Left lung (tissue), 10 donors: ENCODE results near the gene ANO3. TPM values are rescaled to one million over a fixed set of nuclear protein-coding genes. Genes with fewer than 3 reads are reported as not detected.

Experiments
- ATAC-seq: fragments of 200-7000 bp; cut with Tn5 transposase; one replicate; pipeline ENCODE4 v1.9.1; 2020; ENCODE audit warnings: moderate library complexity
- DNase-seq, 4 donors: peaks; one replicate each; pipeline ENCODE4 v3.0.0-alpha.2; 2013 to 2020
- H3K27ac ChIP-seq, 2 donors: fragments of 200-600 bp; sonication (generic) in 1 of 2; one replicate each; pipeline versions ENCODE4 v1.5.0 to v1.8.0; 2020 to 2021
- H3K27me3 ChIP-seq, 2 donors: fragments of 200-600 bp; sonication (generic) in 1 of 2; one replicate each; pipeline versions ENCODE4 v1.5.0 to v1.8.0; 2020 to 2021
- H3K36me3 ChIP-seq, 2 donors: fragments of 200-600 bp; sonication (generic) in 1 of 2; one replicate each; pipeline versions ENCODE4 v1.5.0 to v1.8.0; 2020 to 2021
- H3K4me1 ChIP-seq, 2 donors: fragments of 200-600 bp; one replicate each; pipeline ENCODE4 v1.8.0; 2021
- H3K4me3 ChIP-seq, 2 donors: fragments of 200-600 bp; sonication (generic) in 1 of 2; one replicate each; pipeline versions ENCODE4 v1.5.0 to v1.8.0; 2020 to 2021; ENCODE audit warnings: mild to moderate bottlenecking in 1 of 2
- H3K9me3 ChIP-seq, 2 donors: fragments of 200-600 bp; sonication (generic) in 1 of 2; one replicate each; pipeline versions ENCODE4 v1.5.0 to v1.8.0; 2020 to 2021
- intact Hi-C, 2 donors: fragments of 100-400 bp; cut with DNase I; formaldehyde crosslinking; loops; one replicate each; pipeline versions ENCODE4 v1.11.2 to v1.14.2; 2022
- polyA plus RNA-seq, 6 donors: library from polyadenylated mRNA; unstranded; fragments of 120-200 nt; gene quantifications; one replicate each; pipeline ENCODE4 v1.2.1, GENCODE V29; 2013; ENCODE audit not compliant: insufficient read length in 6 of 6
- total RNA-seq, 2 donors: library from RNA; stranded (reverse); fragmentation: NEBNext Ultra II Directional; extraction: Animal tissue kit (Norgen Biotek cat#: 25700); gene quantifications; one replicate each; pipeline ENCODE4 v1.2.1, GENCODE V29; 2021
- TF ChIP-seq, protein P1 (sequence below), 2 donors: fragments of 200-600 bp; sonication (generic) in 1 of 2; IDR thresholded peaks; one replicate each; pipeline versions ENCODE4 v1.5.0 to v1.8.0; 2021; ENCODE audit warnings: antibody characterized with exemption in 2 of 2
- donor health status: DM: no; HTN: yes; CAD: no.
- donor health status: DM: no; HTN: no; CAD: no.

The ANO3 gene
- total and polyA plus RNA-seq, 8 donors: 0.31 to 1.4 (median 0.56) TPM

DNA sequence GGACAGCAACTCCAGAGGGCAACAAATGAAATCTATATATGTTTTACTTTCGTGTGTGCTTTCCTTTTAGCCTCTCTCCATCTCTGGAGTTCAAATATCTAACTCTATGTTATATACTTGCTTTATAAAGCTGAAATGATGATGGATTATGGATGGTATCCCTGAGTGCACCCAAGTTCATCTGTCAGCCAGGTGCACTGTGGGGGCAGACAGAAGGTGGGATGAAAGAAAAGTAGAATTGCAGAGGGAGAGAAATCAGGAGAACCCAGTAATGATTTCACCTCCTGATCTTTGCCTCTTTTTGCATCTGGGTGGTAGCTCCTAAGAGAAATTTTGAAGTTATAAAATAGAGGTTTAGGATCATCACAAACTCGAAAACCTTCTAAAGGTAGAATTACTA lies 237.7 kb downstream of the ANO3 start:
- H3K9me3 ChIP-seq: no peaks in the 10 kb centered on the region
- H3K36me3 ChIP-seq: no peaks in the 10 kb centered on the region
- TF ChIP-seq, protein P1, sequence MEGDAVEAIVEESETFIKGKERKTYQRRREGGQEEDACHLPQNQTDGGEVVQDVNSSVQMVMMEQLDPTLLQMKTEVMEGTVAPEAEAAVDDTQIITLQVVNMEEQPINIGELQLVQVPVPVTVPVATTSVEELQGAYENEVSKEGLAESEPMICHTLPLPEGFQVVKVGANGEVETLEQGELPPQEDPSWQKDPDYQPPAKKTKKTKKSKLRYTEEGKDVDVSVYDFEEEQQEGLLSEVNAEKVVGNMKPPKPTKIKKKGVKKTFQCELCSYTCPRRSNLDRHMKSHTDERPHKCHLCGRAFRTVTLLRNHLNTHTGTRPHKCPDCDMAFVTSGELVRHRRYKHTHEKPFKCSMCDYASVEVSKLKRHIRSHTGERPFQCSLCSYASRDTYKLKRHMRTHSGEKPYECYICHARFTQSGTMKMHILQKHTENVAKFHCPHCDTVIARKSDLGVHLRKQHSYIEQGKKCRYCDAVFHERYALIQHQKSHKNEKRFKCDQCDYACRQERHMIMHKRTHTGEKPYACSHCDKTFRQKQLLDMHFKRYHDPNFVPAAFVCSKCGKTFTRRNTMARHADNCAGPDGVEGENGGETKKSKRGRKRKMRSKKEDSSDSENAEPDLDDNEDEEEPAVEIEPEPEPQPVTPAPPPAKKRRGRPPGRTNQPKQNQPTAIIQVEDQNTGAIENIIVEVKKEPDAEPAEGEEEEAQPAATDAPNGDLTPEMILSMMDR (IDR thresholded peaks at IDR 0.05): no peak
- no peak overlapping the region for H3K27ac ChIP-seq
- no peaks in the 10 kb centered on the region for H3K4me1 ChIP-seq
- intact Hi-C loops: no loop called here
- H3K4me3 ChIP-seq: no peak overlapping the region
- no peak for DNase-seq
- no peaks in the 10 kb centered on the region for H3K27me3 ChIP-seq
- no peak for ATAC-seq

DNA sequence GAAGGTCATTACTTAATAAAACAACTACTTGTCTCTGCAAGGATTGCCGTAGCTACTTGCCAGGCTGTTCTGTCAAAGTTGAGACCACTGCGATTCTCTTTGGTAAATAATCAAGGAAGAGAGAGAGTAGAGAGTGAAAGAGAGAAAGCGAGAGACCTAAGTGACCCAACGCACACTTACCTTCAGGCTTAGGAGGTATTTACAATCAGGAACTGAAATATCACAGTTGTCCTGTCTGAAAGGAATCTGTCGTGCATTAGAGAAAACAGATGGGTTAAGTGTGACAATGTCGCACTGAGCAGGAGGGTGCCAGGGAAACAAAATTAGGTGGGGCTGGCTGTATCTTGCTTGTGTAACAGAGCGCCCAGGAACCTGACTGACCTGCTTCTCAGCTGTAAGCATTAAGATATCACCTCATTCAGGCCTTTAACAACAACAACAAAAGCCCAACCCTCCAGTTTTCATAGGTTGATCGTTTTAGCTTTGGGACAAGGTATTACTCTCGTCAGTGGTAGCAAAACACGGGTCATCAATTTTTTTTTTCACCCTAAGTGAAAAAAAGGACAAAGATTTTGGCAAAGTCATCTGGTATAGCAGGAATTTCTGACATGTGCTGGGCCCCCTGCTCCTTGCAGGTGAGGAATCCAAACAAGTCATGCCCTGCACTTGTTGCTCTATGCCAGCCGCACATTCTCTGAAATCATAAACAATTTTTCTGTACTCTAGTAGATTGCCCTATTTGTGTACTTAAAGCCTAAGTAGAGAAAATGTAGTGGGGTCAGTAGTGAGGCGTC lies 240.1 kb downstream of the ANO3 start, which contains the start of gene MUC15:
MUC15 (minus strand) TSS at position 403 of the 794 bp plus-strand sequence. CDS start 5,169 bp downstream, outside the sequence.
- no peak within 1 kb of the TSS for H3K4me3 ChIP-seq
- DNase-seq (no peak), ATAC-seq (peak; percentile 71)
- intact Hi-C loops: no loop called here
- peak within 1 kb of the TSS; percentile 18 to 68 for H3K27ac ChIP-seq
- no peaks in the 10 kb centered on the region for H3K36me3 ChIP-seq
- no peaks in the 10 kb centered on the region for H3K4me1 ChIP-seq
- TF ChIP-seq, protein P1 (IDR thresholded peaks at IDR 0.05): no peak
- H3K27me3 ChIP-seq: no peaks in the 10 kb centered on the region
- no peaks in the 10 kb centered on the region for H3K9me3 ChIP-seq

DNA sequence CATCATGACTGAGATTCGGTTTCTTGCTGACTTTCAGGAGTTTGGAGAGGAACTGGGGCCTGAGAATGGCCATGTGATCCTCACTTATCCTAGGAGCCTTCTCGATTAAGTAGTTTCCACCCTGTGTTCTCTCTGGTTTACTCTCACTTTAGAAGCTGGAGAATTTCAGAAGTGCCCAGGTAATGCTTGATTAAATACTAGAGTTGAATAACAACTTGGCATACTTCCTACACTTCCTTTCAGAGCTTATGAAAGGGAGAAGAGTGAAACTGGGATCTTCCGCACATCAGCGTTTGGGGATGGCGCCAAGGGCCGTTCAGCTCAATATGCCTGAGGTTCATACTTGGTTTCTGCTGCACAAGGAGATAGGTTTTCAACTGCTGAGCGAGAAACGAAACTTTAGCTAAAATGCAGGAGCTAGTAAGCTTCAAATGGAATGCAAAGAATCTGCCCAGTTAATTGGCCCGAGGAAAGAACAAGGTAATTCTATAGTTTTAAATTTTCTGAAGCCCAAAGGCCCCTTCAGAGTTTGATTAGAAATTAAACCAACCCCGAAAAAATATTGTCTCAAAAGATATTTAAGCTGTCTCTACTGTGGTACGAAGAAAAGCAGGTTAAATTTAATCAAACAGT lies 241.0 kb downstream of the ANO3 start:
- intact Hi-C loops: no loop called here
- H3K27ac ChIP-seq: peak overlapping the region; percentile 18 to 68
- TF ChIP-seq, protein P1 (IDR thresholded peaks at IDR 0.05): no peak
- no peak overlapping the region for H3K4me3 ChIP-seq
- H3K4me1 ChIP-seq: no peaks in the 10 kb centered on the region
- H3K9me3 ChIP-seq: no peaks in the 10 kb centered on the region
- no peaks in the 10 kb centered on the region for H3K36me3 ChIP-seq
- H3K27me3 ChIP-seq: no peaks in the 10 kb centered on the region
- ATAC-seq (peak; percentile 90), DNase-seq (peak in 1 of 4 donors; percentile 54)

DNA sequence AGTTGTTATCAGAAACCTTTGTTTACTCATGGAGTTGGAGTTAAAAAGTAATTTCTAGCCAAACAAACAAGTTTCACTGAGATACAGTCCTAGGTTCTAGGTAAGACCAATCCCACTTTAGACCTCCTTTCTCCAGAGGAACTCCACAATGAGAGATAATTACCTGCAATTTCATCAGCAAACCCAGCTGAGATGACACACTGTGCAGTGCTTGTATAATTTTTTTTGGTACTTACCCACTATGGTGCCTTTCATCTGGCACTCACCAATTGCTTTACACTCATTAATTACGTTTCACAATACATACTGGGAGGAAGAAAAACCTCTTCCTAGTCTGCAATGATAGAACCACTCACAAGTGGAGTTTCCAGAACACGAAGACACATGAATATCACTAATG lies 242.0 kb downstream of the ANO3 start:
- Histone ChIP-seq H3K9me3 (no peaks in the 10 kb centered on the region), H3K27ac (no peak overlapping the region), H3K27me3 (no peaks in the 10 kb centered on the region), H3K4me1 (no peaks in the 10 kb centered on the region), H3K4me3 (no peak overlapping the region), H3K36me3 (no peaks in the 10 kb centered on the region)
- no peak for ATAC-seq
- TF ChIP-seq, protein P1 (IDR thresholded peaks at IDR 0.05): no peak
- intact Hi-C loops: no loop called here
- no peak for DNase-seq

DNA sequence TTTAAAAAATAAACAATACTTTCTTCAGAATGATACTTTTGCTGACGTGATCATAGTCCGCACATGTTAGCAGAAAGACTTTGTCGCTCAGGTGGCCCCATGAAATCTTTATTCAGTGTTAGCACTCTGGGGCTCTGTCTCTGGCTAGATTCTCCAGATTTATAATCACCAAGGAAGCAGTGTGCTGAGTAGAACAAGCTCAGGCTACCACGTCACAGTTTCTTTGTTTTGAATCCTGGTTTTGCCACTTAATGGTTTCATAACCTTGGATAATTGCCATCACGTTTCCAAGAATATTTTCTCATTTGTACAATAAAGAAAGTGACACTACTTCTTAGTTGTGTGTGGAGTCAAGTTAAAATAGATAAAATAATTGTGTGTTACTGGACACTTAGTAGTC lies 244.0 kb downstream of the ANO3 start:
- Histone ChIP-seq H3K36me3 (no peaks in the 10 kb centered on the region), H3K27me3 (no peaks in the 10 kb centered on the region), H3K9me3 (no peaks in the 10 kb centered on the region), H3K27ac (no peak overlapping the region), H3K4me3 (no peak overlapping the region), H3K4me1 (no peaks in the 10 kb centered on the region)
- intact Hi-C loops: no loop called here
- TF ChIP-seq, protein P1 (IDR thresholded peaks at IDR 0.05): no peak
- peak; percentile 42 for ATAC-seq
- peak in 1 of 4 donors; percentile 59 for DNase-seq
